NCI-H748 (cell line): ENCODE measurements around the gene MAOA.

Experiments used
- DNase-seq: peaks from one replicate; lab custom pipeline; 2025; ENCODE audit not compliant: unreplicated experiment; lab: John Stamatoyannopoulos, UW

MAOA gene

DNA sequence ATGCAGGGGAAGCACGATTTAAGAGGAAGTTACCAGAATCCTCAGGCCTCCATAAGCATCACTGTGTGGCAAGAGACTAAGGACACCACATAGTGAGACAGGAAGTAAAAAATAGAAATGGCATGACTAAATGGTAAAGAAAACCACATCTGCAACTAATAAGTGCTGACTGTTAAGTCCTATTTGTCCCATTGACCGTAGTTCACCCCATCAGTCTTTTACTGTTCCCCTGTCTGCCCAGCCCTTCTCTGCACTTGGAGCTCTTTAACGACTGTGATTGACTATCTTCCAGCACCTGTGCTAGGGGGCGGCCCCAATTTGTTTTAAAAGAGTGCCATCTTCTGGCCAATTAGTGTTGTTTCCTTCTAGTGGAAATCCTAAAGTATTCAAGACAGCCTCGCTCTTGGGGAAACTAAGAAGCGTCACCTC is 94.2 kb downstream of the MAOA start:
- peak; percentile 80 for DNase-seq

DNA sequence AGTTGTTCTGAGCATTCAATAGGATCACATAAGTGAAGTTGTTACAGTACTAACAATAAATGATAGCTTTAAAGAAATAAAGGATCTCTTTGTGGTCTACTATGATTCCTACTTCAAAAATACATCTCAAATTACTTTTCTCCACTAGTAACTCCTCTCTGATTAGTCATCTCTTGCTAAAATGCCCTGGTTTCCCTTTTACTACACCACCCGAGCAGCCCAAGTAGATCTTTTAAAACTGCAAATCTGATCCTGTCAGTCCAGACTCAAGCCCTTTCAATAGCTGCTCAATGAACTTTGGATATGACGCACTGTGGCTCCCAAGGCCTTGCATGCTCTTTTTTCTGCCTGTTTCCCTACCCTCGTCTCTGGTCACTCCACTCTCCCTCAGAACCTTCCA is 97.5 kb downstream of the MAOA start:
- no peak for DNase-seq

DNA sequence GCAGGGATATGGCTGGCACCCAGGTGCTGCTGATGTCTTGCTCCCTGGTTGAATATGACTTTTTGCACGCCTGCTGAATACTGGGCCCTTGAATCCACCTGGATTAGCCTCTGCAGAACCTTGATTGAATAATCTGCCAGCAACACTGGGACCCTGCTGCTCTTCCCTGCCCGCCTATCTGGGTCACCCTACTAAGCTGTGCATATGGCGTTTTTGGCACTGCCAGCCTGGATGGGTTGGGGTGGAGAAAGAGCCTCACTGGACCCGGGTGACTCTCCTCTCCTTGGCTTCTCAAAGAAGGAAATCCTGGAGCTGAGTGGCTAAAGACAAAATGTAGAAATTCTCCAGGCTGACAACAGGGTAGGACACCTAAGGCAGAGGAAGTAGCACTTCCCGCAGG is 100.0 kb downstream of the MAOA start:
- no peak for DNase-seq

DNA sequence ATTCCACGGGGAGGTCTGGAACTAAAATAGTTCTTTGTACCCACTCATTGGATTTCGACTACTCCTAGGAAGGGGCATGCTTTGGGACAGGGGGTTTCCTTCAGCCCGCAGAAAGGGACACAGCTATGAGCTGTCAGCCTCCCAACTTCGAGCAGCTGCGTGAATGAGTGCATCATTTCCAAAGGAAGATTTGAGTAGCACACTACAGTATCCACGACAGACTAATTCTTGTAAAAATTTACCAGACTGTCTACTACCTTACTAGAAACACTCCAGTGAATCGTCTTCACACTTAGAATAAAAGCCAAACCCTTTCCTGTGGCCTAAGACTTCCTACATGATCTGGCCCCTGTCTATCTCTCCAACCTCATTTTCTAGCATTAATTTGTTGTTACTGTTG is 101.9 kb downstream of the MAOA start:
- DNase-seq: no peak

DNA sequence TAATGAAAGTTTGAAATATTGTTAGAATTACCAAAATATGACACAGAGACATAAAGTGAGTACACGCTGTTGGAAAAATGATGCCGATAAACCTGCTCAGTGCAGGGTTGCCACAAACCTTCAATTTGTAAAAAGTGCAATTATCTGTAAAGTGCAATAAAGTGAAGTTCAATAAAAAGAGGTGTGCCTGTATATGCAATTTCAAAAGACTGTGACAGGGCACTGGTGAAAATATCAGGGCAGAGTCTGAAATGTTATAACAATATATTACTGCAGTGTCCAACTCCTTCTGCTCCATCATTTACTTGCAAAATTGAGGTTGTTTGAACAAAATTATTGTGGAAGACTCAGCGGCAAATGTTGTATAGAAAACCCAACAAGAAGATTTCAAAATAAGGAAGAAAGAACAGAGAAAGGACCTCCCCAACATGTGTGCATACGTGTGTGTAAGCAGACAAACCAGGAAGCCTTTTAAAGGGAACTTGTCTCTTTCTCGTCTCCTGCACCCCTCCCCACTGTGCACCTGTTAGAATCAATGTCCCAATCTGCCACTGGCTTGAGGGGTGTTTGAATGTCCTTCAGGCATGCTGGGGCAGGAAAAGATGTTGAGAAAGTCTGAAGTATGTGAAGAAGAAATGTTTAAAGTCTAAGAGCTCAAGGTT is 130.0 kb downstream of the MAOA start:
- DNase-seq: no peak
